Sigmoid colon (tissue), 4 donors: ENCODE results near the gene UMODL1.

ENCODE experiments used
- EP300 ChIP-seq, 4 donors: sonication (generic); formaldehyde crosslinking; IDR thresholded peaks; one replicate each; pipeline ENCODE4 v1.6.1; 2017; ENCODE audit warnings: antibody characterized with exemption in 4 of 4
- TF ChIP-seq, protein P1 (sequence below), 4 experiments: fragments of 450-650 bp in 3 of 4; fragments of 200-600 bp in 1 of 4; IDR thresholded peaks; one replicate each; pipeline ENCODE4 v1.5.1; 2016 to 2019; ENCODE audit warnings: antibody characterized with exemption in 4 of 4, mild to moderate bottlenecking in 3 of 4, moderate library complexity in 2 of 4

DNA sequence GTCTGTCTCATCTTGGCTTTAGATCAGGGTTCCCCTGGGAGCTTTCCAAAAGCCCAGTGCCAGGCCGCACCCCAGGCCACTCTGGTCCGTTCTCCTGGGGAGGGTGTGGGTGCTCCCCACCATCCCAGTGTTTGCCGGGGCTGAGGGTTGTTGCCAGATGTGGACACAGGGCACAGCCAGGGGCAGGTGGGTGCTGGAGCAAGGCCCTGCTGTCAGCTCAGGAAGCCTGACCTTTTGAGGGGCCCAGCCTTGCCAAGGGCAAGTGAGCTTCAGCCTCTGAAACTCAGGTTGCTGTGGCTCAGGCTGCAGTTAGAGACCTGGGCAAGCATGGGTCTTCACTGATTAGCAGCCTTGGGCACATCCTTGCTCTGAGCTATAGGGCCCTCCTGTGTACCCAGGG, 38.1 kb upstream of the UMODL1 start:
- TF ChIP-seq, protein P1, sequence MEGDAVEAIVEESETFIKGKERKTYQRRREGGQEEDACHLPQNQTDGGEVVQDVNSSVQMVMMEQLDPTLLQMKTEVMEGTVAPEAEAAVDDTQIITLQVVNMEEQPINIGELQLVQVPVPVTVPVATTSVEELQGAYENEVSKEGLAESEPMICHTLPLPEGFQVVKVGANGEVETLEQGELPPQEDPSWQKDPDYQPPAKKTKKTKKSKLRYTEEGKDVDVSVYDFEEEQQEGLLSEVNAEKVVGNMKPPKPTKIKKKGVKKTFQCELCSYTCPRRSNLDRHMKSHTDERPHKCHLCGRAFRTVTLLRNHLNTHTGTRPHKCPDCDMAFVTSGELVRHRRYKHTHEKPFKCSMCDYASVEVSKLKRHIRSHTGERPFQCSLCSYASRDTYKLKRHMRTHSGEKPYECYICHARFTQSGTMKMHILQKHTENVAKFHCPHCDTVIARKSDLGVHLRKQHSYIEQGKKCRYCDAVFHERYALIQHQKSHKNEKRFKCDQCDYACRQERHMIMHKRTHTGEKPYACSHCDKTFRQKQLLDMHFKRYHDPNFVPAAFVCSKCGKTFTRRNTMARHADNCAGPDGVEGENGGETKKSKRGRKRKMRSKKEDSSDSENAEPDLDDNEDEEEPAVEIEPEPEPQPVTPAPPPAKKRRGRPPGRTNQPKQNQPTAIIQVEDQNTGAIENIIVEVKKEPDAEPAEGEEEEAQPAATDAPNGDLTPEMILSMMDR (IDR thresholded peaks at IDR 0.05), result no peak
- no peak for TF ChIP-seq EP300 (IDR thresholded peaks at IDR 0.05)
